HG02588 (cell line): ENCODE data around the gene PRR18.

Experiments used
- ATAC-seq: cut with Tn5 transposase; IDR thresholded peaks from one replicate; pipeline ENCODE4 v1.9.1; 2021; ENCODE audit warnings: mild to moderate bottlenecking, moderate library complexity; ENCODE audit not compliant: unreplicated experiment

PRR18 gene

GRCh38 chr6:166278579-166279392 is 29.4 kb downstream of the PRR18 start:
- no peak for ATAC-seq

DNA sequence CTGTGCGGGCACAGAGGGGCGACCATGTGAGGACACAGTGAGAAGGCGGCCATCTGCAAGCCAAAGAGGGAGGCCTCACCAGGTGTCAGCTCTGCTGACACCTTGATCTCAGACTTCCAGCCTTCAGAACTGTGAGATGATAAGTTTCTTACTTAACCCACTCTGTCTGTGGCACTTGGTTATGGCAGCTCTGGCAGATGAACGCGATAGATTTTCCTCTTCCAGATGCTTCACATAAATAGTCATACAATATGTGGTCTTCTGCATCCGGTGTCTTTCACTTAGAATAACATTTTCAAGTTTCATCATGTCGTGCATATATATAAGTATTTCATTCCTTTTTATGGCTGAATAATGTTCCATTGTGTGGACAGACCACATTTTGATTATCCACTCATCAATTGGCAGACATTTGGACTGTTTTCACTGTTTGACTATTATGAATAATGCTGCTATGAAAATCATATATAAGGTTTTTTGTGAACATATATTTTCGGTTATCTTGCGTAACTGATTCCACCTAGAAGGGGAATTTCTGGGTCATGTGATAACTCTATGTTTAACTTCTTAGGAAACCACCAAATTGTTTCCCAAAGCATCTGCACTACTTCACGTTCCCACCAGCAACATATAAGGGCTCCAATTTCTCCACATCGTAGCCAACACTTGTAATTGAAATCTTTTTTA is 30.2 kb downstream of the PRR18 start:
- no peak for ATAC-seq

GRCh38 chr6:166277018-166277417 is 31.2 kb downstream of the PRR18 start:
- ATAC-seq, result no peak

DNA sequence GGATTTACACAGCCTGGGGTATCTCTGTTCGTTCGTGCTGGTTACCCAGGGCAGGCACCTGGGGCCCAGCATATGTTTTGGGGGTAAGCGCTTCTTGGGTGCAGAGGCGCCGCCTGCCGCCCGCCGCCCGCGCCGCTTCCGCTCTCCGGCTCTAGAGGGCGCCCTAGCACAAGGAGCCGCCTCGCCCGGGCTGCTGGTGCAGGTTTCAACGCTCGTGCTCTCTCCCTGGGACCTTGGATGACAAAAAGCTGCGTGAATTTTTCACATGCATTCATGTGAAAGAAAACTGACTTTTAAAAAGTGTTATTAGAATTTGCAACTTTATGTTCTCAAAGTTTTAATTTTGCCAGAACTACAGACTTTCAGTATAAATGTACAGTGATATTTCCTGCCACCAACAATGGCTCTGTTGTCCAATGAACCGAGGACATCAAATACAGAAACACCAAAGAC is 32.5 kb downstream of the PRR18 start:
- ATAC-seq, result peak; percentile 70

GRCh38 chr6:166274739-166275370 is 33.3 kb downstream of the PRR18 start:
- no peak for ATAC-seq

- no peak for ATAC-seq
Observed at GRCh38 chr6:166274163-166274562, 34.0 kb downstream of the PRR18 start.

GRCh38 chr6:166271376-166271765 is 36.8 kb downstream of the PRR18 start:
- no peak for ATAC-seq

DNA sequence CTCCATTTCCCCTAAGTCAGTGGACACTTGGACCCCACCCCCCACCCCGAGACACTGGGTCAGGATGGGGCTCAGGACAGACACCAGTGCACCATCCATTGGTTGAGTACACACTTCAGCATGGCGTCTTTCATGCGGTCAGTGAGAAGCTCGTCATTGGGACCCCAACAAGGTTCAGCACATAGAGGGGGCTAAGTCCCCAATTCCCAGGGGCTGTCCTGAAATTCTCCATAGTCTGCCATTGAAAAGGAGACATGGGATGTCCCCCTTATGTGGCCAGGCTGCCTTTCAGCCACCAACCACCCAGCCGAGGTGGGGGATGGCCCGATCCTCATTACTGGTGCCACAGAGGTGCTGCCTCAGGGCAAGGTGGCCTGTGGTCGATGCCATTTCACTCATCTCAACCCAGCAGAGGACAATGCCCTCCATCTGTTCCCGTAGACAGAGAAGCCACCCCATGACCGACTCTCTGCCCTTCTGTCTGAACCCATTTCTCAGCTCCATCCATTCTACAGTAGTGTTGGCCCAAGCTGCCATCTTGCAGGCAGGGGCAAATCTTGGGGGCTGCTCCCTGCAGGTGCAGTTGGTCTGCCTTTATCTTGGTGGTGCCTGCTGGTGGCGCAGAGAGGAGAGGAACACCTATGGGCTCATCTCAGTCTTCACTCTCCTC is 37.4 kb downstream of the PRR18 start:
- ATAC-seq, result no peak

DNA sequence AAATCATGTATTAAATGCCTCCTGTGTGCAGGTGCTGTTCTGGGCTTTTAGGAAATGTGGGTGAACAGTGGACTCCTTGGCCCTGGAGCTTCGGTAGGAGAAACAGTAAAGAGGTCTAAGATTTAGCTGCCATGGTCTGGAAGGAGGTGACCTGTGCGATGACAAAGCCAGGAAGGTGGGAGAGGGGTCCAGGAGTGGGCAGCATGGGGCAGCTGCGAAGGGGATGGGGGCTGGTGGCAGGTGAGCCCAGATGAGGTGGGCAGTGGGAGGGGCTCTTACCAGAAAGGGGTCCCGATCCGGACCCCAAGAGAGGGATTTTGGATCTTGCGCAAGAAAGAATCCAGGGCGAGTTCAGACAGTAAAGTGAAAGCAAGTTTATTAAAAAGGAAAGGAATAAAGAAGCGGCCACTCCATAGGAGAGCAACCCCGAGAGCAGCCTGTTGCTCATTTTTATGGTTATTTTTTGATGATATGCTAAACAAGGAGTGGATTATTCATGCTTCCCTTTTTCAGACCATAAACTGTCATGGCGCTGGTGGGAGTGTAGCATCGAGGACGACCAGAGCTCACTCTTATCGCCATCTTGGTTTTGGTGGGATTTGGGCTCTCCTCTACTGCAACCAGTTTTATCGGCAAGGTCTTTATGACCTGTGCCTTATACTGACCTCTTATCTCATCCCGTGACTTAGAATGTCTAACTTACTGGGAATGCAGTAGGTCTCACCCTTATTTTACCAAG is 38.7 kb downstream of the PRR18 start:
- no peak for ATAC-seq

DNA sequence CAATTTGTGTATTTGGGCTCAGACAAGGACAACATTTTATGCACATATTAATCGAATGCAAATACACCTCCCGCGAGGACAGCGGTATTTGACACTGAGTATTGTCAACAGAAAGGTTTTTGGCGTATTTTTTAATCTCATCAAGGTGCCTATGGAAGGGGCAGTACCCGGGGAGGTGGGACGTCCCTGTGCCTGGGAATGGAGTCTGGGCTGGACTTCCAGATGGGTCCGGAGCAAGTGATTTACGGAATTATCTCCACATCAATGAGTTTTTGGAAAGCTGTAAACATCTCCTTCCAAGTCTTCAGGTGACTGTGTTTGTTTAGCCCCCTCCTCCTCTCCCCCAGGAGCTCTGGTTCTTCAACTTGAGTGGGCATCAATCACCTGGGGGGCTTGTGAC is 39.8 kb downstream of the PRR18 start:
- ATAC-seq, result no peak

DNA sequence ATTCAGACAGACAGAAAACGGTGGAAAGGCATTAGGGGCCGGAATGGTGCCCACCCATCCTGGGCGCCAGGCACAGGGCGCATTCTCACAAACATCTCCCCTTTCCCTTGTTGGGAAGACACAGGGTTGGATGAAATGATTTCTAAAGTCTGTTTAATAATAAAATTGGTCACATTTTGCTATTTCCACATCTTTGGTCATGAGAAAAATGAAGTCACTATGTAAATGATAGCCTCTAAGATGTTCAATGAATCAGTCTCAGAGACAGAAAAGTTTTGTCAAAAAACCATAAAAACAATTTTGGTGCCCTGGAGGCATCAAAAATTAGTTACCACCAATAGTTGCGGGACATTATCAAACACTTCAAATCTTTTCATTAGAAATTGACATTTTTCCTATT is 40.7 kb downstream of the PRR18 start:
- ATAC-seq, result no peak

DNA sequence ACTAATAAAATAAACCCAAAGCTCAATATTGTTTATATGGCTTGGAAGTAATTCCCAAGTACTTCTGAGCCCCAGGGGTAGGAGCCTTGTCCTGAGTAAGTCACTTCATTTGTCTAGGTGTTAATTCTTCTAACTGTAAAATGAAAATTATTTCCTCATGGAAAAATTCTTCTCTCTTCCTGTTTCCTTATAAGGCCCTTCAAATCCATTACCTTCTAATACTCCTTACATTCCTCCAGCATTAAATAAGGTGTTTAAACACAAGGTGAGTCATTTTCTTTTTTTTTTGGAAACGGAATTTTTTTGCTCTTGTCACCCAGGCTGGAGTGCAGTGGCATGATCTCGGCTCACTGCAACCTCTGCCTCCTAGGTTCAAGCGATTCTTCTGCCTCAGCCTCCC is 41.9 kb downstream of the PRR18 start:
- no peak for ATAC-seq

DNA sequence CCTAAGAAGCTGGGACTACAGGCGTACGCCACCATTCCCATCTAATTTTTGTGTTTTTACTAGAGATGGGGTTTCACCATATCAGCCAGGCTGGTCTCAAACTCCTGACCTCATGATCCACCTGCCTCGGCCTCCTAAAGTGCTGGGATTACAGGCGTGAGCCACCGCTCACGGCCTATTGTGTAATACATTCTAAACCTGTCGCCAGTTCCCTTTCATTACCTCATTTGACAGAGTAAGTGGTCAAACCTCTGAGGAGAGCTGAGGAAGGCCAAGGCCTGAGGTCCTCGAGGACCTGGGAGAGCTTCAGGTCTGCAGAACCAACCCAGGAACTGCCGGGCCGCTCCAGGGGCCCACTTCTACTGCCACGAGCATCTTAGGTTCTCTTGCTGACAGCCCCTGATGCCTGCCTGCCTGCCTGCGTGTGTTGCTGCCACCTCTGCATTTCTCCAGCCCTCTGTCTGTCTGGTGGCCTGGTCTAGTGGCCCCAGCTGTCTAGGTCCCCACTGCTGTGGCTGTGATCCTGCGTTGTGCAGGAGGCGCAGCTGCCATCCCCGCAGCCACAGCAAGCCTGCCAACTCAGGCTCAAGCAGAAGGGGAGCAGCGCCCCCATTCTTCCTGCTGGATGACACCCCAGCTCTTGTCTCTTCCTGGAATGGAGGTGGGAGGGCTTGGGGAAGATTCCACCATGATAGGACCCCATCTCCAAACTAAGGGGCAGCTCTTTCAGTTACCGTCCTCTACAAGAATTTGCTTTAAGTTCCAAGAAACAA is 45.3 kb downstream of the PRR18 start:
- ATAC-seq, result no peak

DNA sequence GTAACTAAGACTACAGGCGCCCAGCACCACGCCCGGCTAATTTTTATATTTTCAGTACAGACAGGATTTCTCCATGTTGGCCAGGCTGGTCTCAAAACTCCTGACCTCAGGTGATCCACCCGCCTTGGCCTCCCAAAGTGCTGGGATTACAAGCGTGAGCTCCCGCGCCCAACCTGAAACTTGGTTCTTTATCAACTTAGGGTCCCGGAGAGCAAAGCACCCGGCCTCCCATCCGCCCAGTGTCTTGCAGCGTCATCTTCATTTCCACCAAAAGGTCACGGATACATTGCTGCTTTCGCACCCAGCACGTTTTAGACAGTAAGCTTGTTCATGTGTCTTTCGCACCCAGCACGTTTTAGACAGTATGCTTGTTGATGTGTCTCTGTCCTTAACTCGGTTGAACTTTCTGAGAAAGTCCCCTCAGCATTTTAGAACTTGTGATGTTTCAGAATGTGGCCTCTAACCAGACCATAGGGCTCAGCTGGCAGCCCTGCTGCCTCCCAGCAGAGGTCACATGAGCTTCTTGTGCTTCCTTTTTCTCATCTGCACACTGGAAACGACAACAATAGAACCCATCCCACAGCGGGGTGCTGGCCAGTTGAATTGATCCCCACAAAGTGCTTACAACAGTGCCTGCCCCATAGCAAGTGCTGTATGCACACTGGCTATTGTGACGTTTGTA is 48.8 kb downstream of the PRR18 start:
- ATAC-seq, result no peak

GRCh38 chr6:166258854-166259276 is 49.3 kb downstream of the PRR18 start:
- ATAC-seq, result peak; percentile 57

DNA sequence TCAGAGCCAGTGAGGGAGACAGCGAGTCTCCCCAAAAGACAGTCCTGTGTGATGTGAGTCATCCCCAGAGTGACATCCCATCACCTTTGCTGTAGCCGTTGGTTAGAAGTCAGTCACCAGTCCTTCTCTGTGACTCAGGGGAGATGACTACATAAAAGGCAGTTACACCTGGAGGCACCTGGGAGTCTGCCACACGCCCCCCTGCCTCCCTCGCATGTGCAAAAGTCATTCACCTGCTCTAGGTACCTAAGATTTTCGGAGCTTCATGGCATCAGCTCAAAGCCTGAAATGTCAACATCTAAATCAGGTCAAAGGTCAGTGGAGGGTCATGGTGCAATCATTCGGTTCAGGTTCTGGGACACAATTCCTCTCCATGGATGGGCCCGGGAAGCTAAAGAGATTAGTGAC is 50.3 kb downstream of the PRR18 start:
- ATAC-seq, result no peak
